GM10266 (cell line): ENCODE data around the gene SIGLEC12.

Source experiments
- DNase-seq: peaks from one replicate; pipeline ENCODE4 v3.0.0; 2012; ENCODE audit errors: extremely low spot score
- CTCF ChIP-seq: IDR thresholded peaks from 2 replicates; pipeline ENCODE4 v1.5.1; 2012; ENCODE audit warnings: mild to moderate bottlenecking, low read depth; ENCODE audit not compliant: control insufficient read depth, insufficient read depth; ENCODE audit errors: missing control alignments

Gene SIGLEC12

GRCh38 chr19:51535535-51535934, 33.9 kb upstream of the SIGLEC12 start:
- DNase-seq = no peak
- TF ChIP-seq CTCF = no peak

GRCh38 chr19:51531349-51532315, 30.0 kb upstream of the SIGLEC12 start, which contains the start of gene SIGLEC6:
SIGLEC6 (minus strand) TSS chr19:51531670; CDS start chr19:51531648, 22 bp downstream.
- DNase-seq = peak; percentile 56

GRCh38 chr19:51530616-51531015, 29.0 kb upstream of the SIGLEC12 start:
- DNase-seq = no peak
- no peak for TF ChIP-seq CTCF

More at GRCh38 chr19:51531349-51532315, 30.0 kb upstream of the SIGLEC12 start, which contains the start of gene SIGLEC6:
- no peak for TF ChIP-seq CTCF

GRCh38 chr19:51529301-51529700, 27.7 kb upstream of the SIGLEC12 start:
- DNase-seq = no peak
- no peak for TF ChIP-seq CTCF

GRCh38 chr19:51525651-51526050, 24.1 kb upstream of the SIGLEC12 start:
- no peak for TF ChIP-seq CTCF
- no peak for DNase-seq

GRCh38 chr19:51524666-51525264, 23.2 kb upstream of the SIGLEC12 start:
- DNase-seq = no peak
- TF ChIP-seq CTCF = no peak
